ENCODE measurements around the gene STK32C. TPM values are rescaled to one million over a fixed set of nuclear protein-coding genes. Genes with fewer than 3 reads are reported as not detected.

The STK32C gene
- total and polyA plus RNA-seq, 10 of the 15 experiments (the other 5 are each of a cell fraction or from before 2014, with no cell fraction given): 1.5 to 18.1 (median 6.4) TPM

DNA sequence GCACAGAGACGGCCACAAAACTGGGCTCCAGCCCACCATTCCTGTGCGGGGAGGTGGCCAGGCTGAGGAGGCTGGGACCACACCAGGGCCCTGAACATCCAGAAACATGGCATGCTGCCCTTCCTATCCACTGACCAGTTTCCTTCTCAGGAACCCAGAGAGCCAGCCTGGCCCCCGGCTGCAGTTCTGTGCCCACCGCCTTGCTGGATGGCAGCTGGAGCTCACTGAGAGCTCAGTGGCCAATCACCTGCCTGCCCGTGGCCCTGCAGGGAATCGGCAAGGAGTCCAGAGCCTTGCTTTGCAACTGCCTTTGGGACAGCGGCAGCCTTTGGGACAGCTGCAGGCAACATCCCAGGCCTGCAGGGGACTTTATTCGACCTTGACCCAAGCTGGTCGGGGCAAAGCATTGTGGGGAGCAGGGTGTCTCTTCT is 30.4 kb downstream of the STK32C start:
- ChIA-PET RAD21 (ENCODE audit: unreplicated experiment) (no interaction called here), CTCF (no interaction called here), SMC1A (ENCODE audit: uncharacterized antibody, unreplicated experiment) (no interaction called here), POLR2A (no interaction called here)
- BruUV-seq (replicated peaks): no TSS peak
- Histone ChIP-seq H3K79me2 (ENCODE audit: control insufficient read depth, insufficient read depth, low read length) (no peaks in the 10 kb centered on the region), H2AFZ (ENCODE audit: control insufficient read depth, low read depth, low read length) (no peak overlapping the region), H3K9ac (ENCODE audit: control insufficient read depth, insufficient read depth, low read length) (no peak overlapping the region), H4K20me1 (ENCODE audit: control insufficient read depth, insufficient read depth) (no peaks in the 10 kb centered on the region), H3K4me2 (ENCODE audit: control insufficient read depth, insufficient read depth) (no peak overlapping the region), H3K9me3 (replicated peaks; ENCODE audit: control insufficient read depth, insufficient read depth, low read length) (no peaks in the 10 kb centered on the region), H3K4me3 (no peak overlapping the region), H3K36me3 (ENCODE audit: control insufficient read depth in 2 of 2, insufficient read depth in 2 of 2, low read length in 1 of 2) (no peaks in the 10 kb centered on the region), H3K4me1 (ENCODE audit: control insufficient read depth, insufficient read depth, low read length) (no peaks in the 10 kb centered on the region), H3K27ac (ENCODE audit: control insufficient read depth, insufficient read depth) (no peak overlapping the region), H3K27me3 (replicated peaks in 1 of 2; ENCODE audit: control insufficient read depth in 2 of 2, insufficient read depth in 2 of 2, low read length in 1 of 2) (no peaks in the 10 kb centered on the region)
- intact Hi-C loops (cut with micrococcal nuclease; ENCODE audit: unreplicated experiment): no loop called here
- ATAC-seq: no peak
- 28% methylated on average over 9 of the region's 9 CpGs for WGBS (ENCODE audit: insufficient coverage, insufficient replicate concordance, low lambda C conversion rate, missing lambda C conversion rate)
- in situ Hi-C loops (cut with MboI): no loop called here
- TF ChIP-seq RUNX3 (IDR thresholded peaks at IDR 0.05; ENCODE audit: low read length) (no peak), SREBF1 (IDR thresholded peaks at IDR 0.05; ENCODE audit: low read length) (no peak), FOXK2 (IDR thresholded peaks at IDR 0.05) (no peak), EED (IDR thresholded peaks at IDR 0.05; ENCODE audit: low read depth) (no peak), RB1 (IDR thresholded peaks at IDR 0.05; ENCODE audit: borderline replicate concordance) (no peak), POLR2A (IDR thresholded peaks at IDR 0.05; ENCODE audit: low read depth, low read length) (no peak), BACH1 (IDR thresholded peaks at IDR 0.05; ENCODE audit: borderline replicate concordance) (no peak), ZSCAN29 (IDR thresholded peaks at IDR 0.05) (no peak), RELA (IDR thresholded peaks at IDR 0.05; ENCODE audit: borderline replicate concordance, partially characterized antibody) (no peak), RAD21 (IDR thresholded peaks at IDR 0.05; ENCODE audit: insufficient read depth, low read depth, low read length) (no peak), NR2C1 (IDR thresholded peaks at IDR 0.05) (no peak), FOS (IDR thresholded peaks at IDR 0.05; ENCODE audit: borderline replicate concordance, extremely low read depth, insufficient read length) (no peak)
- TF ChIP-seq, protein P1, sequence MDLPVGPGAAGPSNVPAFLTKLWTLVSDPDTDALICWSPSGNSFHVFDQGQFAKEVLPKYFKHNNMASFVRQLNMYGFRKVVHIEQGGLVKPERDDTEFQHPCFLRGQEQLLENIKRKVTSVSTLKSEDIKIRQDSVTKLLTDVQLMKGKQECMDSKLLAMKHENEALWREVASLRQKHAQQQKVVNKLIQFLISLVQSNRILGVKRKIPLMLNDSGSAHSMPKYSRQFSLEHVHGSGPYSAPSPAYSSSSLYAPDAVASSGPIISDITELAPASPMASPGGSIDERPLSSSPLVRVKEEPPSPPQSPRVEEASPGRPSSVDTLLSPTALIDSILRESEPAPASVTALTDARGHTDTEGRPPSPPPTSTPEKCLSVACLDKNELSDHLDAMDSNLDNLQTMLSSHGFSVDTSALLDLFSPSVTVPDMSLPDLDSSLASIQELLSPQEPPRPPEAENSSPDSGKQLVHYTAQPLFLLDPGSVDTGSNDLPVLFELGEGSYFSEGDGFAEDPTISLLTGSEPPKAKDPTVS (IDR thresholded peaks at IDR 0.05; ENCODE audit: low read depth, low read length): no peak
- TF ChIP-seq, protein P2, sequence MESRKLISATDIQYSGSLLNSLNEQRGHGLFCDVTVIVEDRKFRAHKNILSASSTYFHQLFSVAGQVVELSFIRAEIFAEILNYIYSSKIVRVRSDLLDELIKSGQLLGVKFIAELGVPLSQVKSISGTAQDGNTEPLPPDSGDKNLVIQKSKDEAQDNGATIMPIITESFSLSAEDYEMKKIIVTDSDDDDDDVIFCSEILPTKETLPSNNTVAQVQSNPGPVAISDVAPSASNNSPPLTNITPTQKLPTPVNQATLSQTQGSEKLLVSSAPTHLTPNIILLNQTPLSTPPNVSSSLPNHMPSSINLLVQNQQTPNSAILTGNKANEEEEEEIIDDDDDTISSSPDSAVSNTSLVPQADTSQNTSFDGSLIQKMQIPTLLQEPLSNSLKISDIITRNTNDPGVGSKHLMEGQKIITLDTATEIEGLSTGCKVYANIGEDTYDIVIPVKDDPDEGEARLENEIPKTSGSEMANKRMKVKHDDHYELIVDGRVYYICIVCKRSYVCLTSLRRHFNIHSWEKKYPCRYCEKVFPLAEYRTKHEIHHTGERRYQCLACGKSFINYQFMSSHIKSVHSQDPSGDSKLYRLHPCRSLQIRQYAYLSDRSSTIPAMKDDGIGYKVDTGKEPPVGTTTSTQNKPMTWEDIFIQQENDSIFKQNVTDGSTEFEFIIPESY (IDR thresholded peaks at IDR 0.05): no peak
- FAIRE-seq: no peak
- no peak for DNase-seq (ENCODE audit: low read depth, low spot score)

Data from GM12878 (cell line).